ENCODE results near the gene OPCML.

Gene OPCML

DNA sequence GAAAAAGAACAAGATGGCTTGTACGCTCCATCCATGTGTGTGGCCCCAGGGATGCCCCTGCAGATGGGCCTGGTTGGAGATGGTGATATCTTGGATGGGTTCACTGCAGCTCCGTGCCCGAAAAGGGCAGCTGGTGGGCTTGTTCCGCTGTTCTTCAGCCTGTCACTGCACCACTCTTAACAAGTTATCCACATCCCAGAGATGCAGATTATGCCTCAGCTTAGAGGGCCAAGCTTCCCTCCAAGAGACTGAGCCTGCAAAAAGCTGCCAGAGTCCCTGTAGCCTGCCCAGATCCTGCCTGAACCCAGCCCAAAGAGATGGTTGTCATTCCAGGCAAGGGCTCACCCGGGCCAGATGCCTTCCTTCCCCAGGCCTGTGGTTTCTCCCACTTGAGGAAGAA is 308.0 kb downstream of the OPCML start:
- no peak for DNase-seq

DNA sequence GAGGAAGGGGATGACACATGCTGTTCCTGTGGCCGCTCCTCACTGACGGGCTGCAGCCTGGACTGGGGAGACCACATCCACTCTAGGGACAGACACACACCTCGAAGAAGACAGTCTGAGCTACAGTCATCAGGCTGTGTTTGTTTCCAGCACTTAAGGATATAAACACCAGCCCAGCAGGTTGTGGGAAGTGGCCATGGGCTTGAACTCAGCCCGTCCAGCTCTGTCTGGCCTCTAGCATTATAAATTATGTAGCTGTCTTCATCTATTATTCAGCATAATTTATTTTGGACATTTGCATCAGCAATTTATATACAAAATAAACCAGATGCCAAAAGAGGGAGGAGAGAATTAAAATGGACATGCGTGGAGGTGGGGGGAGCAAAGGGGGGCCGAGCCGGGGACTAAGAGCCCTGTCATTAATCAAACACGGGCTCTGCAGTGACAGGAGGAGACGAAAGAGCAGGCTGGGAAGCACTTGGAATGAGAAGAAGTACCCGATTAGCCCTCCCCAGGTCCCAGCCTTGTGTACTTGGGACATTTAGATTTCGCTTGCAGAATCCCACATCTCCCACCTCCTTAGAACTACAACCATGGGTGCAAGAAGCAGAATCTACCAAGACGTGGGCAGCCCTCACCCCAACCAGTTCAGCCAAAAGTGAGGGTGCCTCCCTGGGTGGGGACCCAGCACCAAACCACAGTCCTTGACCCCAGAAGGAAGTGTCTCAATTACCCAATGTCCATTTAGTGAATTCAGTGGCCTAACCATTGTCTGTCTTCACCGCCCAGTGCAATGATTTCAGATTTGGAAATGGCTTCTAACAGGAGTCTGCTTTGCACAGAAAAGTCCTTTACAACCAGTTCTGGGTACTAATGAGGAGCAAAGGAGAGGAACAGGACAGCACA is 309.6 kb downstream of the OPCML start:
- DNase-seq = no peak

DNA sequence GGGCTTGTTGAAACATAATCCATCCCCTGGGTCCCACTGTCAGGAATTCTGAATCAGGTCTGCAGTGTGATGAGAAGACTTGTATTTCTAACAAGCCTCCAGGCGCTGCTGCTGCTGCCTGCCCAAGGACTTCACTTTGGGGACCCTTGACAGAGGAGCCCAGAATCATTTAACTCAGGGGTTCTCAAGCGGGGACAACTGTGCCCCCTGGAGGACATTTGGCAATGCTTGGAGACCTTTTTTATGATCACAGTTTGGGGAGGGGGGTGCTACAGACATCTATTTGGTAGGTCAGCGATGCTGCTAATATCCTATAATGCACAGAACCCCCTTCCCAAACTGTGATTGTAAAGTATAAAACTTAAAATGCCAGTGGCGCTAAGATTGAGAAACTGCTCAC is 312.8 kb downstream of the OPCML start:
- DNase-seq = no peak

- DNase-seq = no peak
Observed at GRCh38 chr11:133216813-133217212, 315.5 kb downstream of the OPCML start.

- DNase-seq = no peak
Observed at GRCh38 chr11:133215596-133216230, 316.6 kb downstream of the OPCML start.

GRCh38 chr11:133214646-133215045 is 317.7 kb downstream of the OPCML start:
- no peak for DNase-seq

DNA sequence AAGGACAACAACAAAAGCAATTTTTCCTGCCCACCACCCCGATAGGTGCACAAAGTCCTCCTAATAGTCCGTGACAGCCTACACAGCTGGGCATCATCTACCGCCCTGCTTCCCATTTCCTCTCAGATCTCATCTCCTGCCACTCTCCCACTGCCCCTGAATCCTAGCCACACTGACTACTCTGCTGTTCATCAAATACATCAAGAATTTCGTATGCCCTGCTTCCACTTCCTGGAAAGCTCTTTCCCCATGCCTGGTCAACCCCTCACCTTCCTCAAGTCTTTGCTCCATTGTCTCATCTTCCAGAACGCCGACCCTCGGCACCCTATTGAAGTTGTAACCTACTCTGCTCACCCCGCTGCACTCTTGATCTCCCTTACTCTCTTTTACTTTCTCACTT is 320.1 kb downstream of the OPCML start:
- DNase-seq = no peak

DNA sequence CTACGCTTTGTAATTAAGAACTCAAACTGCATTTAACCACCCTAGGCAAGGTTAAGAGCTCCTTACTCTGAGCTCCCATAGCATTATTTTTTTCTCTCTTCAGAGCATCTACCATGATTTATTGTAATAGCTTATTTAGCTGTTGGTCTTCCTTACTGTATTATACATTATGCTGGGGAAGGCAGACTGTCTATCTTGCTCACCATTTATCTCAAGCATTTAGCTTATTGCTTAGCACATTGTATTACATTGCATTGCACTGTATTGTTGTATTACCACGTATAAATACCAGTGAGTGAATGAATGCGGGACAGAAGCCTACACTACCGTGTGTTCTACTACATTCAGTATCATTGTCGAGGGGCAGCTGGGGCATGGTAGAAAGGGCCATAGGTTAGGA is 324.3 kb downstream of the OPCML start:
- DNase-seq = no peak

DNA sequence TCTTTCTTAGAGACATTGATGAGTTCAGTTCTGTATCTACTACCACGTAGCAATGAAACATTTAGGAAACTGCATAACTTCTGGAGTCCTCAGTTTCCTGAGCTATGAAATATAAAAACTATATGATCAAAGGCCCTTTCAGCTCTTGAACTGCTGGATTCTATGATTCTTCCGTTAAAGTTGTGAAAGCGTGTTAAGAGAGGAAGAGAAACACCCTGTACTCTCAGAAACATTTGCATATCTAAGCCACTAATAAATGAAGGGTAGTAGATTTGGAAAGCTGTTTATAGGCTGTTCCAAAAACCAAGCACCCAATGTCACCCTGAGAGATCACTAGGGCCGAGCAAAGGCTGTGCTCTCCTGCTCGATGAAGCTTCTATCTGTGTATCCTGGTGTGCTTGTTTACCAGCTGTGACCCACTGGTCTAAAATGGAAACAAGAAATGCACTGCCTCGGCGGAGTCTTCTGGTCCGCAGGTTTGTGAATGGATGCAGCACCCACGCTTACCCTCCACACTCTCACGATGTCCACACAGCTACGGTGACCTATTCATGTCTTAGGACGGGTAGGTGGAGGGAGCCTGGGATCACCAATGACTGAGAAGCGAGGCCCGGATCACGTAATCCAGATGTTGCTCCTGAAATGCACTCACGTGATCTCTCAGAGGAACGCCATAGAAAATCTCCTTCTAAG is 325.8 kb downstream of the OPCML start:
- DNase-seq = no peak

DNA sequence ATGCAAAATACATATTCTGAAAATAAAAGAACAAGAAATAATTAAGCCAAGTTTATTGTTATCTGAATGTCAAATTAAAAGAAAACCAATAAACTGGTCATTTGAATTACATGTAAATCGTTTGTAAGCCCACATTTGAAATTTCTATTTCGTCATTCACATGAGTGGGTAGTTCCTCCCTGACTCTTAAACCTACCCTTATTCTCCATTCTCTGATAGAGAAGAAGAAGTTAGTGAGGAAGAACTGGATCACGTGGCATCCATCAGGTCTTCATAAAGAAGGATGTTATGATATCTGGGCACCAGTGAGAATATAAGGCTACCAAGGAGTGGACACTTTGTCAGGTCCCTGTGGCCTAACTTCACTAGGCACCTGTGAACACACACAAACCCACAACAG is 328.1 kb downstream of the OPCML start:
- DNase-seq = no peak

DNA sequence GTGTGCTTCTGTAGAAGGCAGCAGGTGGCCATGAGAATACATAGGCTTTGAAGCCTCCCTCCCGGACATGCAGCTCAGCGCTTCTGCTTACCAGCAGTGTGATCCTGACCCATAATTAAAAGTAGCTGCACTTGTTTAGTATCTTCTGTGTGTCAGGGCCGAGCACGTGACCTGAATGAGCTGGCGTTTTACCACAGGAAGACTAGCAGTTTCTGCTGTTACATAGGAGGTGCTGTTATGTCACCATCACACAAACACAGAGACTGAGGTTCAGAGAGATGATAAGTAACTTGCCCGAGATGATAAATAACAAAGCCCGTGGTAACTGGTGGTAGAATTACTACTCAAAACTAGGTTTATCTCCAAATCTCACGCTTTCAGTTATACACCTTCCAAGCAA is 329.5 kb downstream of the OPCML start:
- no peak for DNase-seq

- no peak for DNase-seq
Observed at GRCh38 chr11:133198438-133198837, 333.9 kb downstream of the OPCML start.

- no peak for DNase-seq
Observed at GRCh38 chr11:133197425-133197824, 334.9 kb downstream of the OPCML start.

DNA sequence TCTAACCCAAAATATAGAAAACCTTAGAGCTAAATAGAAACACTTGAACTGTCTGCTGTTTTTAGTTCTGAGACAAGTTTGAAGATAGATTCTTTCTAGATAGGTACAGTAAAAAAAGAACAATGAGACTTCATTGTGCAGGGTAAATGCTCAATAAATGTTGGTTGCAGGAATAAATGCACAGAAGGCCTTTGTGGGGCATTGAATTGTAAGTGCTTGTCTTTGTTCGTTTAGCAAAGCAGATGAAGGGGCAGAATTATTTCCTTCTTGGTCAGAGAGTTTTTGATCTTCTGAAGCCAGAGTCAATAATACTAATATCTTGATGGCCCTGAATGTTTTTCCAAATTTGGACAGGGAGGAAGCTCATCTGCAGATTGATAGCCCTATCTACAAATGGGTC is 340.4 kb downstream of the OPCML start:
- DNase-seq = no peak

- DNase-seq = no peak
Observed at GRCh38 chr11:133181667-133182066, 350.6 kb downstream of the OPCML start.

- DNase-seq = no peak
Observed at GRCh38 chr11:133181066-133181465, 351.2 kb downstream of the OPCML start.

GRCh38 chr11:133180201-133180600 is 352.1 kb downstream of the OPCML start:
- no peak for DNase-seq

GRCh38 chr11:133176748-133177147 is 355.6 kb downstream of the OPCML start:
- no peak for DNase-seq

DNA sequence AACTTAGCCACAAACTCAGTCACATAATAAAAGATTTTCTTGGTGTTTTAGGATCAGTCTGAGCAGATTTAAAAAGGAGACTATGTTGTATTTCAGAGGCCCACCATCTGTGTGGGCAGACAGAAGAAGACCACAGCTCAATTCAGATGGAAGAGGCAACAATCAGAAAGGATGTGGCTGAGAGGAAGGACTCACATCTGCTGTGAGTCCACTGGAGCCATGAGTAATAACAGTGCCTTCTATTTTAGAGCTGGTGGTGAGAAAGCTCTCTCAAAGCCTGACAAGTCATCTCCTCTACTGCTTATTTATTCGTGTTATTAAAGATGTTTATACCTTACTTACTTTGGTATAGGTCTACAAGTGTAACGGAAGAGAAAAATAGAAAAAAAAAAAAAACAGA is 357.2 kb downstream of the OPCML start:
- DNase-seq = no peak

GRCh38 chr11:133173810-133174412 is 358.4 kb downstream of the OPCML start:
- DNase-seq = no peak

- DNase-seq = no peak
Observed at GRCh38 chr11:133172349-133172748, 360.0 kb downstream of the OPCML start.

DNA sequence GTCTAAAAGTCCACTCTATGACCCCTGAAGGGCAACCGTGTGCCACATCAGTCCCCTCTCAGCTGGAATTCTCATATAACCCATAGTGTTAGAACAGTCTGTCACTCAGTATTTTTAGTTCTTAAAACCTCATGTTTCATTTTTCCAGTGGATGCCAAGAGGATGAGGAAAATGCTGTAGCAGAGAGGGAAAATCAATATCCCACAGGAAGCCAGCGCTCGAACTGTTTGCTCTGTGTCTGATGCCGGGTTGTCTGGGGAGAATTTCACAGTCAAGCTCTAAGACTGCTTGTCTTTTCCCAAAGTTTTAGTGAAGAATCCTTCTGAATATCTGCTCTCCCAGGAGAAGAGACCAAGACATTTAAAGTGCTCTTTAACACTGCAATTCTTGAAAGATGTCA is 360.9 kb downstream of the OPCML start:
- DNase-seq = no peak

DNA sequence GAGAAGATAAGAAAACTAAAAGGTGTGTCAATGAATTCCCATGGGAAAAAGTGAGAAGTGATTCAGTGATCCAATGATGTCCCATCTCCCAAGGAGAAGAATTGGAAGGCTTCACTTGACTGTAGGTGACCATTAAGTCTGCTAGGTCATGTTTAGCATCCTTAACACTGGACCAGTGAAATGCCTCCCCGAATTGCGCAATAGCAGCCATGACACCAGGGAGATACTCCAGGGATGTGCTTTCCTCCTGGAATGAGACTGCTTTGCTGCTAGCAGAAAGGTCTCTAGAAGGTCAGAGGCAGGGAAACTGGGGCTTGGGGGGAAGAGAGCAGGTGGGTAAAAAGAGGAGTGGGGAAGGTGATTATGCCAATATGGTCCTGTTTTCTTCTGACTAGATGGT is 364.3 kb downstream of the OPCML start:
- no peak for DNase-seq

- no peak for DNase-seq
Observed at GRCh38 chr11:133166662-133167061, 365.6 kb downstream of the OPCML start.
